ENCODE data around the gene CIBAR2. TPM values are rescaled to one million over a fixed set of nuclear protein-coding genes. Genes with fewer than 3 reads are reported as not detected.
"Not testable (repeated sequence)": the region's sequence is repeated elsewhere in the genome, so short reads cannot be mapped to it uniquely, and the experiment has no call there.

CIBAR2 gene
- total and polyA plus RNA-seq, 10 of the 15 experiments (the other 5 are each of a cell fraction or from before 2014, with no cell fraction given), result 0.05 to 0.16 (median 0.07) TPM; not detected in 7

DNA sequence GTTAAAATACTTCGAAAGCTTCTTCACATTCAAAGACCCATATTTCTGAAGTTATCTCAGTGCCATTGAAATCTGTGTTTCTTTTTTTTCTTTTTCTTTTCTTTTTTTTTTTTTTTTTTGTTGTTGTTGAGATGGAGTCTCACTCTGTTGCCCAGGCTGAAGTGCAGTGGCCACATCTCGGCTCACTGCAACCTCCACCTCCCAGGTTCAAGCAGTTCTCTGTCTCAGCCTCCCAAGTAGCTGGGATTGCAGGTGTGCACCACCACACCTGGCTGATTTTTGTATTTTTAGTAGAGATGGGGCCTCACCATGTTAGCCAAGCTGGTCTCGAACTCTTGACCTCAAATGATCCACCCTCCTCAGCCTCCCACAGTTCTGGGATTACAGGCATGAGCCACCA, 58.0 kb downstream of the CIBAR2 start:
- RAD21 ChIA-PET (ENCODE audit: unreplicated experiment); BruUV-seq (replicated peaks); in situ Hi-C loops (cut with MboI); H3K27ac ChIP-seq (ENCODE audit: control insufficient read depth, insufficient read depth); H3K9ac ChIP-seq (ENCODE audit: control insufficient read depth, insufficient read depth, low read length); POLR2A ChIA-PET; H4K20me1 ChIP-seq (ENCODE audit: control insufficient read depth, insufficient read depth); H3K4me3 ChIP-seq; FAIRE-seq; H2AFZ ChIP-seq (ENCODE audit: control insufficient read depth, low read depth, low read length); H3K27me3 ChIP-seq (replicated peaks in 1 of 2; ENCODE audit: control insufficient read depth in 2 of 2, insufficient read depth in 2 of 2, low read length in 1 of 2); DNase-seq (ENCODE audit: low read depth, low spot score); H3K79me2 ChIP-seq (ENCODE audit: control insufficient read depth, insufficient read depth, low read length); H3K9me3 ChIP-seq (replicated peaks; ENCODE audit: control insufficient read depth, insufficient read depth, low read length); ATAC-seq; H3K36me3 ChIP-seq (ENCODE audit: control insufficient read depth in 2 of 2, insufficient read depth in 2 of 2, low read length in 1 of 2); H3K4me2 ChIP-seq (ENCODE audit: control insufficient read depth, insufficient read depth): not testable (repeated sequence)
- CTCF ChIA-PET, result interaction anchor here (0.6 to 0.7 kb wide), 2 partner anchors 250 to 374 kb away, joined by 4 to 5 read pairs; no protein-coding TSS in a partner anchor
- intact Hi-C loops (cut with micrococcal nuclease; ENCODE audit: unreplicated experiment), result loop anchor here (2.0 kb wide), 1 partner anchor 26 kb away; no protein-coding TSS in a partner anchor
- H3K4me1 ChIP-seq (ENCODE audit: control insufficient read depth, insufficient read depth, low read length), result peaks cover 37% of the 10 kb centered on the region
- 74% methylated on average over 3 of the region's 3 CpGs for WGBS (ENCODE audit: insufficient coverage, insufficient replicate concordance, low lambda C conversion rate, missing lambda C conversion rate)
- SMC1A ChIA-PET (ENCODE audit: uncharacterized antibody, unreplicated experiment), result interaction anchor here (1.0 to 2.9 kb wide), 2 partner anchors 26 to 44 kb away, joined by 3 to 8 read pairs; partner anchors contain the start of gene KIAA0513

- H3K27ac ChIP-seq (ENCODE audit: control insufficient read depth, insufficient read depth), result no peak overlapping the region
- H3K9ac ChIP-seq (ENCODE audit: control insufficient read depth, insufficient read depth, low read length), result no peak overlapping the region
- ChIA-PET CTCF (interaction anchor here (1.0 kb wide), 1 partner anchor 41 kb away, joined by 3 read pairs; the partner anchor contains the start of gene ZDHHC7), POLR2A (no interaction called here), SMC1A (ENCODE audit: uncharacterized antibody, unreplicated experiment) (no interaction called here), RAD21 (ENCODE audit: unreplicated experiment) (no interaction called here)
- intact Hi-C loops (cut with micrococcal nuclease; ENCODE audit: unreplicated experiment), result no loop called here
- no peaks in the 10 kb centered on the region for H3K9me3 ChIP-seq (replicated peaks; ENCODE audit: control insufficient read depth, insufficient read depth, low read length)
- no peak overlapping the region for H3K4me2 ChIP-seq (ENCODE audit: control insufficient read depth, insufficient read depth)
- DNase-seq (ENCODE audit: low read depth, low spot score) (no peak), ATAC-seq (no peak), FAIRE-seq (no peak)
- no peak overlapping the region for H2AFZ ChIP-seq (ENCODE audit: control insufficient read depth, low read depth, low read length)
- BruUV-seq (replicated peaks), result no TSS peak
- no peaks in the 10 kb centered on the region; the same call in 1 of the 2 replicates for H3K79me2 ChIP-seq (ENCODE audit: control insufficient read depth, insufficient read depth, low read length)
- no peaks in the 10 kb centered on the region for H4K20me1 ChIP-seq (ENCODE audit: control insufficient read depth, insufficient read depth)
- H3K27me3 ChIP-seq (replicated peaks in 1 of 2; ENCODE audit: control insufficient read depth in 2 of 2, insufficient read depth in 2 of 2, low read length in 1 of 2), result no peaks in the 10 kb centered on the region
- TF ChIP-seq, protein P1, sequence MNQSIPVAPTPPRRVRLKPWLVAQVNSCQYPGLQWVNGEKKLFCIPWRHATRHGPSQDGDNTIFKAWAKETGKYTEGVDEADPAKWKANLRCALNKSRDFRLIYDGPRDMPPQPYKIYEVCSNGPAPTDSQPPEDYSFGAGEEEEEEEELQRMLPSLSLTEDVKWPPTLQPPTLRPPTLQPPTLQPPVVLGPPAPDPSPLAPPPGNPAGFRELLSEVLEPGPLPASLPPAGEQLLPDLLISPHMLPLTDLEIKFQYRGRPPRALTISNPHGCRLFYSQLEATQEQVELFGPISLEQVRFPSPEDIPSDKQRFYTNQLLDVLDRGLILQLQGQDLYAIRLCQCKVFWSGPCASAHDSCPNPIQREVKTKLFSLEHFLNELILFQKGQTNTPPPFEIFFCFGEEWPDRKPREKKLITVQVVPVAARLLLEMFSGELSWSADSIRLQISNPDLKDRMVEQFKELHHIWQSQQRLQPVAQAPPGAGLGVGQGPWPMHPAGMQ (IDR thresholded peaks at IDR 0.05; ENCODE audit: borderline replicate concordance), result no peak
- TF ChIP-seq RUNX3 (IDR thresholded peaks at IDR 0.05; ENCODE audit: low read length) (no peak), ZNF274 (IDR thresholded peaks at IDR 0.05; ENCODE audit: insufficient read depth, insufficient read length) (no peak)
- peaks cover 28% of the 10 kb centered on the region for H3K4me1 ChIP-seq (ENCODE audit: control insufficient read depth, insufficient read depth, low read length)
- in situ Hi-C loops (cut with MboI), result no loop called here
- 80% methylated on average over 10 of the region's 10 CpGs for WGBS (ENCODE audit: insufficient coverage, insufficient replicate concordance, low lambda C conversion rate, missing lambda C conversion rate)
- H3K36me3 ChIP-seq (ENCODE audit: control insufficient read depth in 2 of 2, insufficient read depth in 2 of 2, low read length in 1 of 2), result no peaks in the 10 kb centered on the region
- H3K4me3 ChIP-seq, result no peak overlapping the region
These were observed 59.7 kb downstream of the CIBAR2 start for GRCh38 chr16:85052536-85052935.
